Endodermal cell (in vitro differentiated cells): ENCODE results near the gene TSC22D4. TPM values are rescaled to one million over a fixed set of nuclear protein-coding genes. Genes with fewer than 3 reads are reported as not detected.
A peak's percentile ranks its signal among the peaks of the same experiment; 100 is the strongest.

Experiments used
- DNase-seq: peaks from one replicate; pipeline ENCODE4 v3.0.0-alpha.2; 2017
- H3K27ac ChIP-seq: 2 replicates; pipeline ENCODE4 v1.5.1; 2013; ENCODE audit warnings: mild to moderate bottlenecking, low read depth, low read length, moderate library complexity
- H3K27me3 ChIP-seq: 2 replicates; pipeline ENCODE4 v1.6.1; 2013; ENCODE audit warnings: mild to moderate bottlenecking, low read length, moderate library complexity; ENCODE audit not compliant: insufficient read depth, control insufficient read depth, poor library complexity, severe bottlenecking
- H3K36me3 ChIP-seq: 2 replicates; pipeline ENCODE4 v1.7.0; 2013; ENCODE audit warnings: mild to moderate bottlenecking, low read length, moderate library complexity; ENCODE audit not compliant: control insufficient read depth, insufficient read depth
- H3K4me1 ChIP-seq: one replicate; pipeline ENCODE4 v1.7.0; 2013; ENCODE audit warnings: low read length; ENCODE audit not compliant: control insufficient read depth, insufficient read depth
- H3K4me3 ChIP-seq: 2 replicates; pipeline ENCODE4 v1.5.1; 2013; ENCODE audit warnings: mild to moderate bottlenecking, low read length, moderate library complexity
- H3K9ac ChIP-seq: 2 replicates; pipeline ENCODE4 v1.6.1; 2013; ENCODE audit warnings: mild to moderate bottlenecking, low read length, moderate library complexity; ENCODE audit not compliant: poor library complexity, severe bottlenecking; ENCODE audit errors: extremely low read depth
- H3K9me3 ChIP-seq: 2 replicates; pipeline ENCODE4 v1.6.1; 2013; ENCODE audit warnings: mild to moderate bottlenecking, low read length, moderate library complexity; ENCODE audit not compliant: control insufficient read depth
- H3K27ac Mint-ChIP-seq: 2 replicates; pipeline ENCODE4 v1.8.0; 2020; ENCODE audit warnings: mixed read lengths
- H3K27me3 Mint-ChIP-seq: 2 replicates; pipeline ENCODE4 v1.8.0; 2021; ENCODE audit warnings: mild to moderate bottlenecking, mixed read lengths; ENCODE audit not compliant: insufficient read depth
- H3K36me3 Mint-ChIP-seq: 2 replicates; pipeline ENCODE4 v1.8.0; 2020; ENCODE audit warnings: low read depth, mixed read lengths
- H3K4me1 Mint-ChIP-seq: 2 replicates; pipeline ENCODE4 v1.8.0; 2020; ENCODE audit warnings: mixed read lengths
- H3K4me3 Mint-ChIP-seq: 2 replicates; pipeline ENCODE4 v1.8.0; 2020; ENCODE audit warnings: mild to moderate bottlenecking, moderate library complexity, mixed read lengths
- H3K9me3 Mint-ChIP-seq: 2 replicates; pipeline ENCODE4 v1.8.0; 2020; ENCODE audit warnings: mild to moderate bottlenecking, mixed read lengths
- CTCF ChIP-seq: fragments of 200-600 bp; sonication (generic); conservative IDR thresholded peaks from 2 replicates; pipeline ENCODE4 v1.5.0; 2021; ENCODE audit warnings: antibody characterized with exemption, mild to moderate bottlenecking
- WGBS, 2 experiments: methylation state at CpG; one replicate each; pipeline versions ENCODE4 v1.1.5 to v1.1.7; 2013; ENCODE audit warnings: missing lambda C conversion rate in 2 of 2, mixed read lengths in 1 of 2; ENCODE audit not compliant: insufficient coverage in 1 of 2, insufficient read length in 1 of 2; 5-methylcytosine and 5-hydroxymethylcytosine counted together
- total RNA-seq, 2 donors: library from RNA; stranded (reverse); fragmentation: NEBNext Ultra II Directional in 1 of 2; extraction: Animal tissue kit (Norgen Biotek cat#: 25700) in 1 of 2; gene quantifications; 2 replicates in 1 of 2; 3 replicates in 1 of 2; pipeline ENCODE4 v1.2.1, GENCODE V29; 2021

Gene TSC22D4
- total RNA-seq, 2 donors from 2014 or later, result 30.9 to 35.2 TPM

GRCh38 chr7:100465299-100465698, 13.7 kb downstream of the TSC22D4 start:
- Histone ChIP-seq H3K4me3 (no peak overlapping the region), H3K9ac (no peak overlapping the region), H3K27ac (no peak overlapping the region), H3K36me3 (peaks cover 11% of the 10 kb centered on the region), H3K4me1 (no peaks in the 10 kb centered on the region), H3K27me3 (no peaks in the 10 kb centered on the region), H3K9me3 (no peaks in the 10 kb centered on the region)
- no peak overlapping the region for H3K4me3 Mint-ChIP-seq
- no peaks in the 10 kb centered on the region for H3K9me3 Mint-ChIP-seq
- 88 to 97% methylated on average over 5 to 8 of the region's 8 CpGs for WGBS, 2 experiments
- DNase-seq, result no peak
- no peaks in the 10 kb centered on the region for H3K27me3 Mint-ChIP-seq
- peaks cover 3% of the 10 kb centered on the region for H3K36me3 Mint-ChIP-seq
- no peak overlapping the region for H3K27ac Mint-ChIP-seq
- no peaks in the 10 kb centered on the region for H3K4me1 Mint-ChIP-seq
- no peak for TF ChIP-seq CTCF

GRCh38 chr7:100464791-100465190, 14.2 kb downstream of the TSC22D4 start:
- Histone ChIP-seq H3K4me1 (no peaks in the 10 kb centered on the region), H3K9ac (no peak overlapping the region), H3K27me3 (no peaks in the 10 kb centered on the region), H3K4me3 (no peak overlapping the region), H3K36me3 (peaks cover 7% of the 10 kb centered on the region), H3K27ac (no peak overlapping the region), H3K9me3 (no peaks in the 10 kb centered on the region)
- DNase-seq, result no peak
- Mint-ChIP-seq H3K9me3 (no peaks in the 10 kb centered on the region), H3K27me3 (no peaks in the 10 kb centered on the region), H3K4me3 (no peak overlapping the region), H3K36me3 (peaks cover 3% of the 10 kb centered on the region), H3K4me1 (no peaks in the 10 kb centered on the region), H3K27ac (no peak overlapping the region)
- 88 to 89% methylated on average over 2 of the region's 2 CpGs for WGBS, 2 experiments
- TF ChIP-seq CTCF, result no peak

GRCh38 chr7:100464210-100464660, 14.8 kb downstream of the TSC22D4 start, which contains the start of gene SPACDR:
TSS of gene SPACDR (minus strand) at chr7:100464260. CDS start at chr7:100464025, 235 bp downstream.
- no peak for DNase-seq
- H3K9me3 ChIP-seq, result no peaks in the 10 kb centered on the region
- H3K4me1 ChIP-seq, result no peaks in the 10 kb centered on the region
- peaks cover 5% of the 10 kb centered on the region for H3K36me3 ChIP-seq
- H3K36me3 Mint-ChIP-seq, result peaks cover 3% of the 10 kb centered on the region
- H3K4me3 ChIP-seq, result no peak within 1 kb of the TSS
- no peaks in the 10 kb centered on the region for H3K4me1 Mint-ChIP-seq
- no peak for TF ChIP-seq CTCF
- no peaks in the 10 kb centered on the region for H3K27me3 ChIP-seq
- 89% methylated on average over 5 to 6 of the region's 7 CpGs for WGBS, 2 experiments
- no peak within 1 kb of the TSS for H3K27ac ChIP-seq
- H3K27ac Mint-ChIP-seq, result peak within 1 kb of the TSS; percentile 17
- no peaks in the 10 kb centered on the region for H3K27me3 Mint-ChIP-seq
- no peak within 1 kb of the TSS for H3K9ac ChIP-seq
- no peaks in the 10 kb centered on the region for H3K9me3 Mint-ChIP-seq
- no peak within 1 kb of the TSS for H3K4me3 Mint-ChIP-seq
